Hematopoietic multipotent progenitor cell treated with erythropoietin and hydrocortisone succinate and interleukin-3 and kit ligand, for 15 days (in vitro differentiated cells): ENCODE data around the gene WDFY3.
A peak's percentile ranks its signal among the peaks of the same experiment; 100 is the strongest.

Experiments used
- DNase-seq: peaks from one replicate; pipeline ENCODE4 v3.0.0-alpha.2; 2015; ENCODE audit warnings: low spot score

The WDFY3 gene

GRCh38 chr4:84790769-84791565 lies 175.5 kb downstream of the WDFY3 start:
- DNase-seq = no peak

GRCh38 chr4:84786478-84786877 lies 180.0 kb downstream of the WDFY3 start:
- DNase-seq = no peak

- DNase-seq = no peak
Measured at GRCh38 chr4:84782517-84782916, 184.0 kb downstream of the WDFY3 start.

GRCh38 chr4:84780719-84781118 lies 185.8 kb downstream of the WDFY3 start:
- DNase-seq = no peak

GRCh38 chr4:84778041-84778440 lies 188.4 kb downstream of the WDFY3 start:
- no peak for DNase-seq

- no peak for DNase-seq
Measured at GRCh38 chr4:84767168-84767567, 199.3 kb downstream of the WDFY3 start.

- DNase-seq = no peak
Measured at GRCh38 chr4:84753321-84753972, 213.0 kb downstream of the WDFY3 start.

- DNase-seq = no peak
Measured at GRCh38 chr4:84751707-84752106, 214.8 kb downstream of the WDFY3 start.

- peak; percentile 4 for DNase-seq
Measured at GRCh38 chr4:84750960-84751283, 215.6 kb downstream of the WDFY3 start.

- peak; percentile 44 for DNase-seq
Measured at GRCh38 chr4:84750260-84750959, 216.1 kb downstream of the WDFY3 start.

- DNase-seq = no peak
Measured at GRCh38 chr4:84740057-84740456, 226.4 kb downstream of the WDFY3 start.

GRCh38 chr4:84738622-84739021 lies 227.9 kb downstream of the WDFY3 start:
- no peak for DNase-seq

- no peak for DNase-seq
Measured at GRCh38 chr4:84737656-84738055, 228.8 kb downstream of the WDFY3 start.

GRCh38 chr4:84734037-84734436 lies 232.5 kb downstream of the WDFY3 start:
- no peak for DNase-seq

- DNase-seq = no peak
Measured at GRCh38 chr4:84733343-84734033, 233.0 kb downstream of the WDFY3 start.

- no peak for DNase-seq
Measured at GRCh38 chr4:84730375-84730774, 236.1 kb downstream of the WDFY3 start.

GRCh38 chr4:84727491-84727890 lies 239.0 kb downstream of the WDFY3 start:
- DNase-seq = no peak

- DNase-seq = no peak
Measured at GRCh38 chr4:84726356-84726755, 240.1 kb downstream of the WDFY3 start.

GRCh38 chr4:84722720-84723119 lies 243.8 kb downstream of the WDFY3 start:
- DNase-seq = no peak

- no peak for DNase-seq
Measured at GRCh38 chr4:84719115-84719514, 247.4 kb downstream of the WDFY3 start.

- no peak for DNase-seq
Measured at GRCh38 chr4:84718699-84719098, 247.8 kb downstream of the WDFY3 start.

- DNase-seq = no peak
Measured at GRCh38 chr4:84710548-84710947, 255.9 kb downstream of the WDFY3 start.
